HepG2 (cell line): Measurements from ENCODE around the gene NEDD4L. TPM values are rescaled to one million over a fixed set of nuclear protein-coding genes. Genes with fewer than 3 reads are reported as not detected.

ENCODE experiments used
- CBFB ChIP-seq: sonication (generic); formaldehyde crosslinking; IDR thresholded peaks from 2 replicates; pipeline ENCODE4 v1.4.0; 2020; ENCODE audit warnings: missing genetic modification reagents
- FOXA1 ChIP-seq, 2 experiments: fragments of 450-650 bp in 1 of 2; sonication (generic) in 1 of 2; formaldehyde crosslinking in 1 of 2; IDR thresholded peaks; 2 replicates each; pipeline versions ENCODE4 v1.4.0 to v1.6.1; 2016 to 2020; ENCODE audit warnings: missing genetic modification reagents in 1 of 2
- FOXC1 ChIP-seq: sonication (generic); formaldehyde crosslinking; IDR thresholded peaks from 2 replicates; pipeline ENCODE4 v1.8.0; 2022; ENCODE audit warnings: mild to moderate bottlenecking, missing genetic modification reagents, borderline replicate concordance
- MEIS1 ChIP-seq: sonication (generic); formaldehyde crosslinking; IDR thresholded peaks from 2 replicates; pipeline ENCODE4 v1.9.0; 2021; ENCODE audit warnings: mild to moderate bottlenecking, missing genetic modification reagents, moderate library complexity, borderline replicate concordance
- PAX8 ChIP-seq: sonication (generic); formaldehyde crosslinking; IDR thresholded peaks from 2 replicates; pipeline ENCODE4 v1.8.0; 2022; ENCODE audit warnings: mild to moderate bottlenecking, missing genetic modification reagents, borderline replicate concordance
- SP140L ChIP-seq: sonication (generic); formaldehyde crosslinking; IDR thresholded peaks from 2 replicates; pipeline ENCODE4 v1.4.0; 2020; ENCODE audit warnings: missing genetic modification reagents, borderline replicate concordance
- TBL1XR1 ChIP-seq: fragments of 150-350 bp; IDR thresholded peaks from 2 replicates; pipeline ENCODE4 v1.6.1; 2014; ENCODE audit warnings: borderline replicate concordance, low read length; ENCODE audit not compliant: partially characterized antibody
- ZMAT3 ChIP-seq: sonication (generic); formaldehyde crosslinking; conservative IDR thresholded peaks from 2 replicates; pipeline ENCODE4 v1.7.0; 2021; ENCODE audit warnings: missing genetic modification reagents
- ZNF678 ChIP-seq: sonication (generic); formaldehyde crosslinking; IDR thresholded peaks from 2 replicates; pipeline ENCODE4 v1.4.0; 2020; ENCODE audit warnings: mild to moderate bottlenecking, missing genetic modification reagents
- ZNF749 ChIP-seq: sonication (generic); formaldehyde crosslinking; IDR thresholded peaks from 2 replicates; pipeline ENCODE4 v1.8.0; 2022; ENCODE audit warnings: mild to moderate bottlenecking, missing genetic modification reagents, moderate library complexity, borderline replicate concordance
- ZNF772 ChIP-seq: sonication (generic); formaldehyde crosslinking; IDR thresholded peaks from 2 replicates; pipeline ENCODE4 v1.5.0; 2020; ENCODE audit warnings: mild to moderate bottlenecking, missing genetic modification reagents
- ZNF816 ChIP-seq: sonication (generic); formaldehyde crosslinking; IDR thresholded peaks from 2 replicates; pipeline ENCODE4 v1.8.0; 2022; ENCODE audit warnings: missing genetic modification reagents, mild to moderate bottlenecking, borderline replicate concordance
- polyA plus RNA-seq, 8 experiments: library from polyadenylated mRNA; depleted of rRNA in 3 of 8; stranded (reverse) in 7 of 8; unstranded in 1 of 8; fragments of >200 nt; fragmentation: Illumina TruSeq in 4 of 8; extraction: Trizol in 4 of 8; gene quantifications; 2 replicates each; pipeline versions ENCODE4 v1.2.1 to v1.2.3, GENCODE V29; 2011 to 2016; ENCODE audit warnings: low read depth in 4 of 8, missing spikeins in 1 of 8, mixed read lengths in 1 of 8; ENCODE audit not compliant: insufficient read depth in 1 of 8
- total RNA-seq, 5 experiments: library from RNA; depleted of rRNA; stranded (reverse); fragments of >200 nt; fragmentation: Illumina TruSeq; extraction: Trizol; gene quantifications; 2 replicates each; pipeline ENCODE4 v1.2.3, GENCODE V29; 2016; ENCODE audit warnings: low read depth in 1 of 5
- TF ChIP-seq, protein P1 (sequence below): sonication (generic); formaldehyde crosslinking; IDR thresholded peaks from one replicate; pipeline ENCODE4 v1.5.1; 2020; ENCODE audit warnings: mild to moderate bottlenecking, missing genetic modification reagents; ENCODE audit errors: not compliant biosample characterization
- TF ChIP-seq, protein P2 (sequence below): sonication (generic); formaldehyde crosslinking; IDR thresholded peaks from 2 replicates; pipeline ENCODE4 v1.5.0; 2020; ENCODE audit warnings: mild to moderate bottlenecking, missing genetic modification reagents, borderline replicate concordance
- TF ChIP-seq, protein P3 (sequence below): sonication (generic); formaldehyde crosslinking; IDR thresholded peaks from 2 replicates; pipeline ENCODE4 v1.5.0; 2020; ENCODE audit warnings: mild to moderate bottlenecking, low read depth, missing genetic modification reagents, borderline replicate concordance

NEDD4L gene
- total and polyA plus RNA-seq, 2 of the 13 experiments (the other 11 are each of a cell fraction or from before 2014, with no cell fraction given): 168 to 390 TPM

DNA sequence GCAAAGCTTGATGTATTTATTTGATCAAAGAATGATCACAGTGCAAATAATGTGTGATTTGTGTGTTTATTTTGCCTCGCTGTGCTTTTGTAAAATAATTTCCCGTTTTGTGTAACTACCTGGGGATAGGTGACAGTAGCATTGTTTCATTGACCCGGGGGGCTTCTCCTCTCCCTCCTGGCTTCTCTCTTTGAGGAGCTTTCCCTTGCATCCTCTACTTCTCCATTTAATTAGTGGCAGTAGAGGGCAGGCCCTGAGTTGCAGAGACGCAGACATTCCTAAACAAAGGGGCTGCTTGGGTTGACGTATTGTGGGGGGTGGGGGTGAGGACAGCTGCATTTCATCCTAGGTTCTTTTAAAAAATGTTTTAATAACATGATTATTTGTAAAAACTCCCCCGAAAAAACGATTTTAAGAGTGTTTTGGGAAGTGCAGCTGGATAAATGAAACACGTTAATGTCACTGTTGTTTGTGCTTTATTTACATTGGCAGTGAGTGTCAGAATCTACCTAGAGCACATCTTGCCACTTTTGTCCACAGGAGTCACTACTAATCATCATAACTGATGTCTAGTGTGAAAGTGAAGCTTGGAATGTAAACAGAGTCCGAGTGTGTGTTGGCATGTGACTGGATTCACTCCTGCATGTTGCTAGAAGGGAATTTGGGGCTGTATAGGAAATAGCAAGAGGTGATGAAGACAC is 2.2 kb downstream of the NEDD4L start (continued):
- TF ChIP-seq, protein P1, sequence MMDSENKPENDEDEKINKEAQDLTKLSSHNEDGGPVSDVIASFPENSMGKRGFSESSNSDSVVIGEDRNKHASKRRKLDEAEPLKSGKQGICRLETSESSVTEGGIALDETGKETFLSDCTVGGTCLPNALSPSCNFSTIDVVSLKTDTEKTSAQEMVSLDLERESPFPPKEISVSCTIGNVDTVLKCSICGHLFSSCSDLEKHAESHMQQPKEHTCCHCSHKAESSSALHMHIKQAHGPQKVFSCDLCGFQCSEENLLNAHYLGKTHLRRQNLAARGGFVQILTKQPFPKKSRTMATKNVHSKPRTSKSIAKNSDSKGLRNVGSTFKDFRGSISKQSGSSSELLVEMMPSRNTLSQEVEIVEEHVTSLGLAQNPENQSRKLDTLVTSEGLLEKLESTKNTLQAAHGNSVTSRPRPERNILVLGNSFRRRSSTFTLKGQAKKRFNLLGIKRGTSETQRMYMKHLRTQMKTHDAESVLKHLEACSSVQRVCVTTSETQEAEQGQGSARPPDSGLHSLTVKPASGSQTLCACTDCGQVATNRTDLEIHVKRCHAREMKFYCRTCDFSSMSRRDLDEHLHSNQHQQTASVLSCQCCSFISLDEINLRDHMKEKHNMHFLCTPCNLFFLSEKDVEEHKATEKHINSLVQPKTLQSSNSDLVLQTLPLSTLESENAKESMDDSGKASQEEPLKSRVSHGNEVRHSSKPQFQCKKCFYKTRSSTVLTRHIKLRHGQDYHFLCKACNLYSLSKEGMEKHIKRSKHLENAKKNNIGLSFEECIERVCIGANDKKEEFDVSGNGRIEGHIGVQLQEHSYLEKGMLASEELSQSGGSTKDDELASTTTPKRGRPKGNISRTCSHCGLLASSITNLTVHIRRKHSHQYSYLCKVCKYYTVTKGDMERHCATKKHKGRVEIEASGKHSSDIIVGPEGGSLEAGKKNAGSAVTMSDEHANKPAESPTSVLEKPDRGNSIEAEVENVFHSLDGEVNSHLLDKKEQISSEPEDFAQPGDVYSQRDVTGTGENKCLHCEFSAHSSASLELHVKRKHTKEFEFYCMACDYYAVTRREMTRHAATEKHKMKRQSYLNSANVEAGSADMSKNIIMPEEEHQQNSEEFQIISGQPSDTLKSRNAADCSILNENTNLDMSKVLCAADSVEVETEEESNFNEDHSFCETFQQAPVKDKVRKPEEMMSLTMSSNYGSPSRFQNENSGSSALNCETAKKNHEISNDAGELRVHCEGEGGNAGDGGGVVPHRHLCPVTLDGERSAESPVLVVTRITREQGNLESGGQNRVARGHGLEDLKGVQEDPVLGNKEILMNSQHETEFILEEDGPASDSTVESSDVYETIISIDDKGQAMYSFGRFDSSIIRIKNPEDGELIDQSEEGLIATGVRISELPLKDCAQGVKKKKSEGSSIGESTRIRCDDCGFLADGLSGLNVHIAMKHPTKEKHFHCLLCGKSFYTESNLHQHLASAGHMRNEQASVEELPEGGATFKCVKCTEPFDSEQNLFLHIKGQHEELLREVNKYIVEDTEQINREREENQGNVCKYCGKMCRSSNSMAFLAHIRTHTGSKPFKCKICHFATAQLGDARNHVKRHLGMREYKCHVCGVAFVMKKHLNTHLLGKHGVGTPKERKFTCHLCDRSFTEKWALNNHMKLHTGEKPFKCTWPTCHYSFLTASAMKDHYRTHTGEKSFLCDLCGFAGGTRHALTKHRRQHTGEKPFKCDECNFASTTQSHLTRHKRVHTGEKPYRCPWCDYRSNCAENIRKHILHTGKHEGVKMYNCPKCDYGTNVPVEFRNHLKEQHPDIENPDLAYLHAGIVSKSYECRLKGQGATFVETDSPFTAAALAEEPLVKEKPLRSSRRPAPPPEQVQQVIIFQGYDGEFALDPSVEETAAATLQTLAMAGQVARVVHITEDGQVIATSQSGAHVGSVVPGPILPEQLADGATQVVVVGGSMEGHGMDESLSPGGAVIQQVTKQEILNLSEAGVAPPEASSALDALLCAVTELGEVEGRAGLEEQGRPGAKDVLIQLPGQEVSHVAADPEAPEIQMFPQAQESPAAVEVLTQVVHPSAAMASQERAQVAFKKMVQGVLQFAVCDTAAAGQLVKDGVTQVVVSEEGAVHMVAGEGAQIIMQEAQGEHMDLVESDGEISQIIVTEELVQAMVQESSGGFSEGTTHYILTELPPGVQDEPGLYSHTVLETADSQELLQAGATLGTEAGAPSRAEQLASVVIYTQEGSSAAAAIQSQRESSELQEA (CRISPR knock-in tag): no peak
- TF ChIP-seq SP140L (CRISPR knock-in tag): no peak
- TF ChIP-seq ZNF772 (CRISPR knock-in tag): no peak
- no peak for TF ChIP-seq TBL1XR1
- TF ChIP-seq ZMAT3: no peak
- TF ChIP-seq FOXC1: no peak
- TF ChIP-seq FOXA1 (IDR thresholded peaks at IDR 0.05): no peak
- TF ChIP-seq FOXA1 (CRISPR knock-in tag; IDR thresholded peaks at IDR 0.05): peak; percentile 88
- TF ChIP-seq MEIS1 (CRISPR knock-in tag): no peak
- TF ChIP-seq ZNF678: no peak
- TF ChIP-seq, protein P2, sequence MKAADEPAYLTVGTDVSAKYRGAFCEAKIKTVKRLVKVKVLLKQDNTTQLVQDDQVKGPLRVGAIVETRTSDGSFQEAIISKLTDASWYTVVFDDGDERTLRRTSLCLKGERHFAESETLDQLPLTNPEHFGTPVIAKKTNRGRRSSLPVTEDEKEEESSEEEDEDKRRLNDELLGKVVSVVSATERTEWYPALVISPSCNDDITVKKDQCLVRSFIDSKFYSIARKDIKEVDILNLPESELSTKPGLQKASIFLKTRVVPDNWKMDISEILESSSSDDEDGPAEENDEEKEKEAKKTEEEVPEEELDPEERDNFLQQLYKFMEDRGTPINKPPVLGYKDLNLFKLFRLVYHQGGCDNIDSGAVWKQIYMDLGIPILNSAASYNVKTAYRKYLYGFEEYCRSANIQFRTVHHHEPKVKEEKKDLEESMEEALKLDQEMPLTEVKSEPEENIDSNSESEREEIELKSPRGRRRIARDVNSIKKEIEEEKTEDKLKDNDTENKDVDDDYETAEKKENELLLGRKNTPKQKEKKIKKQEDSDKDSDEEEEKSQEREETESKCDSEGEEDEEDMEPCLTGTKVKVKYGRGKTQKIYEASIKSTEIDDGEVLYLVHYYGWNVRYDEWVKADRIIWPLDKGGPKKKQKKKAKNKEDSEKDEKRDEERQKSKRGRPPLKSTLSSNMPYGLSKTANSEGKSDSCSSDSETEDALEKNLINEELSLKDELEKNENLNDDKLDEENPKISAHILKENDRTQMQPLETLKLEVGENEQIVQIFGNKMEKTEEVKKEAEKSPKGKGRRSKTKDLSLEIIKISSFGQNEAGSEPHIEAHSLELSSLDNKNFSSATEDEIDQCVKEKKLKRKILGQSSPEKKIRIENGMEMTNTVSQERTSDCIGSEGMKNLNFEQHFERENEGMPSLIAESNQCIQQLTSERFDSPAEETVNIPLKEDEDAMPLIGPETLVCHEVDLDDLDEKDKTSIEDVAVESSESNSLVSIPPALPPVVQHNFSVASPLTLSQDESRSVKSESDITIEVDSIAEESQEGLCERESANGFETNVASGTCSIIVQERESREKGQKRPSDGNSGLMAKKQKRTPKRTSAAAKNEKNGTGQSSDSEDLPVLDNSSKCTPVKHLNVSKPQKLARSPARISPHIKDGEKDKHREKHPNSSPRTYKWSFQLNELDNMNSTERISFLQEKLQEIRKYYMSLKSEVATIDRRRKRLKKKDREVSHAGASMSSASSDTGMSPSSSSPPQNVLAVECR (CRISPR knock-in tag): peak; percentile 51; the same call in 1 of the 2 replicates
- no peak for TF ChIP-seq ZNF816 (CRISPR knock-in tag)
- TF ChIP-seq, protein P3, sequence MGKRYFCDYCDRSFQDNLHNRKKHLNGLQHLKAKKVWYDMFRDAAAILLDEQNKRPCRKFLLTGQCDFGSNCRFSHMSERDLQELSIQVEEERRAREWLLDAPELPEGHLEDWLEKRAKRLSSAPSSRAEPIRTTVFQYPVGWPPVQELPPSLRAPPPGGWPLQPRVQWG (CRISPR knock-in tag): no peak
- no peak for TF ChIP-seq ZNF749 (CRISPR knock-in tag)
- TF ChIP-seq PAX8 (CRISPR knock-in tag): no peak
- no peak for TF ChIP-seq CBFB (CRISPR knock-in tag)
